Trophoblast cell (in vitro differentiated cells and primary cell): ENCODE data around the gene CACNA2D2.

Source experiments
- DNase-seq, 2 donors: peaks; one replicate each; pipeline ENCODE4 v3.0.0-alpha.2; 2016
- H2AFZ ChIP-seq: 2 replicates; pipeline ENCODE4 v1.6.1; 2013; ENCODE audit warnings: low read length, moderate library complexity, mild to moderate bottlenecking; ENCODE audit not compliant: insufficient read depth, poor library complexity
- H2AK5ac ChIP-seq: 2 replicates; pipeline ENCODE4 v1.6.1; 2013; ENCODE audit warnings: mild to moderate bottlenecking, low read length
- H2BK120ac ChIP-seq: 2 replicates; pipeline ENCODE4 v1.6.1; 2013; ENCODE audit warnings: low read length, mild to moderate bottlenecking, moderate library complexity; ENCODE audit not compliant: insufficient read depth, poor library complexity
- H2BK12ac ChIP-seq: 2 replicates; pipeline ENCODE4 v1.6.1; 2013; ENCODE audit warnings: mild to moderate bottlenecking, low read length, moderate library complexity
- H2BK5ac ChIP-seq: 2 replicates; pipeline ENCODE4 v1.6.1; 2013; ENCODE audit warnings: low read length, low read depth, moderate library complexity, mild to moderate bottlenecking; ENCODE audit not compliant: poor library complexity
- H3K14ac ChIP-seq: 2 replicates; pipeline ENCODE4 v1.6.1; 2013; ENCODE audit warnings: mild to moderate bottlenecking, low read length
- H3K18ac ChIP-seq: 2 replicates; pipeline ENCODE4 v1.6.1; 2013; ENCODE audit warnings: mild to moderate bottlenecking, low read length
- H3K23ac ChIP-seq: 2 replicates; pipeline ENCODE4 v1.6.1; 2013; ENCODE audit warnings: low read length
- H3K27ac ChIP-seq: 2 replicates; pipeline ENCODE4 v1.5.1; 2013; ENCODE audit warnings: low read depth, mild to moderate bottlenecking, inconsistent platforms, low read length, moderate library complexity
- H3K27me3 ChIP-seq: 2 replicates; pipeline ENCODE4 v1.6.1; 2013; ENCODE audit warnings: inconsistent platforms, mild to moderate bottlenecking, low read length, moderate library complexity; ENCODE audit not compliant: insufficient read depth
- H3K36me3 ChIP-seq, 2 experiments: 1 replicate in 1 of 2; 2 replicates in 1 of 2; pipeline ENCODE4 v1.6.1; 2013; ENCODE audit warnings: low read length in 2 of 2, mild to moderate bottlenecking in 2 of 2, moderate library complexity in 1 of 2; ENCODE audit not compliant: insufficient read depth in 2 of 2, control insufficient read depth in 1 of 2
- H3K4ac ChIP-seq: 2 replicates; pipeline ENCODE4 v1.6.1; 2013; ENCODE audit warnings: low read depth, mild to moderate bottlenecking, low read length, moderate library complexity
- H3K4me1 ChIP-seq, 2 experiments: 1 replicate in 1 of 2; 2 replicates in 1 of 2; pipeline ENCODE4 v1.6.1; 2013; ENCODE audit warnings: low read length in 2 of 2, mild to moderate bottlenecking in 2 of 2, moderate library complexity in 1 of 2; ENCODE audit not compliant: insufficient read depth in 2 of 2, control insufficient read depth in 1 of 2
- H3K4me2 ChIP-seq: 2 replicates; pipeline ENCODE4 v1.6.1; 2013; ENCODE audit warnings: inconsistent platforms, mild to moderate bottlenecking, low read length, moderate library complexity
- H3K4me3 ChIP-seq: 2 replicates; pipeline ENCODE4 v1.5.1; 2013; ENCODE audit warnings: mild to moderate bottlenecking, low read depth, low read length, inconsistent platforms
- H3K79me1 ChIP-seq: one replicate; pipeline ENCODE4 v1.6.1; 2013; ENCODE audit warnings: low read length
- H3K79me2 ChIP-seq: 2 replicates; pipeline ENCODE4 v1.6.1; 2013; ENCODE audit warnings: low read length, mild to moderate bottlenecking; ENCODE audit not compliant: control insufficient read depth, insufficient read depth, poor library complexity
- H3K9ac ChIP-seq: 2 replicates; pipeline ENCODE4 v1.6.1; 2013; ENCODE audit warnings: mild to moderate bottlenecking, low read length
- H3K9me3 ChIP-seq: 2 replicates; pipeline ENCODE4 v1.6.1; 2013; ENCODE audit warnings: low read depth, mild to moderate bottlenecking, control low read depth, inconsistent platforms, low read length; ENCODE audit not compliant: insufficient read depth
- H4K12ac ChIP-seq: 2 replicates; pipeline ENCODE4 v1.6.1; 2013; ENCODE audit warnings: low read depth, mild to moderate bottlenecking, low read length, moderate library complexity
- H4K8ac ChIP-seq: 2 replicates; pipeline ENCODE4 v1.6.1; 2013; ENCODE audit warnings: low read depth, mild to moderate bottlenecking, low read length, moderate library complexity
- H4K91ac ChIP-seq: one replicate; pipeline ENCODE4 v1.6.1; 2013; ENCODE audit warnings: low read depth, mild to moderate bottlenecking, low read length, moderate library complexity
- WGBS: extraction: QIAGEN DNeasy Blood & Tissue Kit; methylation state at CpG from one replicate; pipeline ENCODE4 v1.1.7; 2013; ENCODE audit warnings: missing lambda C conversion rate; ENCODE audit not compliant: insufficient read length, insufficient coverage; ENCODE audit errors: extremely low coverage; 5-methylcytosine and 5-hydroxymethylcytosine counted together

CACNA2D2 gene

DNA sequence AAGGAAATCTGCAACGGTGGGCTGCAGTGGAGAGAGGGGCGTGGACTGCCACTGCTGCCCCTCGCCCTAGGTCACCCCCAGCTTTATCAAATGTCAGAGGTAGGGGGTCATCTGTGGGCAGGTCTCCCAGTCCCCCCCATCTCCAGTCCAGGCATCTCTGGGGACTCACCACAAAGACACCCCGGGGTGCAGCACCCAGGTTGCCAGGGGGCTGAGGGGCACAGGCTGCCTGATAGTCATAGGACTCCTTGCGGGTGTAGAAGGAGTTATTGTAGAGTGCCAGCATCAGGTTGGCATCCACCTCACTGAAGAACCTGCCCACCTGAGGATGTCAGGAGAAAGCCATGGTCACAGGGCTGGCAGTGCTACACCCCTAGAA lies 137.6 kb downstream of the CACNA2D2 start:
- Histone ChIP-seq H3K4ac (no peak overlapping the region), H3K79me2 (peaks cover 1% of the 10 kb centered on the region), H3K27me3 (no peaks in the 10 kb centered on the region), H2BK5ac (no peak overlapping the region), H3K14ac (no peak overlapping the region), H3K4me3 (no peak overlapping the region), H2AFZ (peak overlapping the region; percentile 88), H2AK5ac (no peak overlapping the region), H3K4me2 (peak overlapping the region; percentile 88), H3K9ac (no peak overlapping the region), H3K9me3 (no peaks in the 10 kb centered on the region), H4K8ac (peak overlapping the region; percentile 39), H3K23ac (no peak overlapping the region), H4K12ac (no peak overlapping the region), H2BK12ac (no peak overlapping the region), H3K4me1 (peaks cover 10 to 13% of the 10 kb centered on the region in 2 experiments), H2BK120ac (no peak overlapping the region), H3K27ac (no peak overlapping the region), H3K79me1 (peaks cover 2% of the 10 kb centered on the region), H3K18ac (peak overlapping the region; percentile 31), H3K36me3 (no peaks in the 10 kb centered on the region), H4K91ac (no peak overlapping the region)
- WGBS, result no CpG with 5 or more reads among the region's 5 CpGs
- no peak for DNase-seq

DNA sequence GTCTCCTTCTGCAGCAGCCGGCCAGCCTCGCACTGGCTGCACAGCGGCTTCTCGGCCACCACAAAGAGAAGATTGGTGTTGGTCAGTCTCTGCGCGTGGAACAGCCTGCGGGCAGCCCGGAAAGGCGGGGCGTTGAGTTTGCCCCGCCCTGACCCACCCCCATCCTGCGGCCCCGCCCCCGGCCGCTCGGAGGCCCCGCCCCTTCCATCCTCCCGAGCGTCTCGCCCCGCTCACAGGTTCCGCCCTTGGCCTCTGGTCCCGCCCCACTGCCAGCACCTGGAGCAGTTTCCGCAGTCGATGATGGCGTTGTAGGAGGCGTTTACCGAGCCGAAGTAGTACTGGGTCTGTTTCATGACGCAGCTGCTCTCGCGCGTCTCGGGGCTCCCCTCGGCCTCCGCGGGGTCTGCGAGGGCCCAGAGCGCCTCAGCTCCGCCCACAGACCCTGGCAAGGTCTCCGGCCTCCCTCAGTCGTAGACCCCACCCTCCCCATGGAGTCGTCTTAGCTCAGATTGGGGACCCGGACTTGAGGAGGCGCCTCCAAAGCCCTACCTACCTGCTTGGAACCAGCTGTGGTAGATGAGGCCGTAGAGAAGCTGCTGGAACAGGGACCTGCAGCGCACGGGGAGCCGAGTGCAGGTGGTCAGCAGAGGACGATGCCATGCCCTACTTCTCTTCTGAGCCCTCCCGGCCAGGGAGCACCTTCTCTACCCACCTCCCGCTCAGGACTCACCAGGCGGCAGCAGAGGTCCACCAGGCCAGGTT lies 138.2 kb downstream of the CACNA2D2 start:
- H3K14ac ChIP-seq, result peak overlapping the region; percentile 47
- no peaks in the 10 kb centered on the region for H3K36me3 ChIP-seq
- no CpG with 5 or more reads among the region's 53 CpGs for WGBS
- H4K12ac ChIP-seq, result no peak overlapping the region
- H4K91ac ChIP-seq, result peak overlapping the region; percentile 15
- peak overlapping the region; percentile 88 for H2AFZ ChIP-seq
- H3K9ac ChIP-seq, result peak overlapping the region; percentile 47
- H3K4me3 ChIP-seq, result peak overlapping the region; percentile 65
- no peaks in the 10 kb centered on the region for H3K27me3 ChIP-seq
- peak overlapping the region; percentile 88 for H3K4me2 ChIP-seq
- peaks cover 2% of the 10 kb centered on the region for H3K79me1 ChIP-seq
- no peak overlapping the region for H3K23ac ChIP-seq
- no peak overlapping the region for H2BK12ac ChIP-seq
- H3K27ac ChIP-seq, result no peak overlapping the region
- peaks cover 10 to 13% of the 10 kb centered on the region in 2 experiments for H3K4me1 ChIP-seq
- H3K9me3 ChIP-seq, result no peaks in the 10 kb centered on the region
- no peak overlapping the region for H2AK5ac ChIP-seq
- no peak overlapping the region for H2BK5ac ChIP-seq
- H3K79me2 ChIP-seq, result peaks cover 1% of the 10 kb centered on the region
- H3K18ac ChIP-seq, result peak overlapping the region; percentile 31
- peak overlapping the region; percentile 21 for H2BK120ac ChIP-seq
- no peak overlapping the region for H3K4ac ChIP-seq
- H4K8ac ChIP-seq, result peak overlapping the region; percentile 39
- DNase-seq, result peak; percentile 86 to 92

DNA sequence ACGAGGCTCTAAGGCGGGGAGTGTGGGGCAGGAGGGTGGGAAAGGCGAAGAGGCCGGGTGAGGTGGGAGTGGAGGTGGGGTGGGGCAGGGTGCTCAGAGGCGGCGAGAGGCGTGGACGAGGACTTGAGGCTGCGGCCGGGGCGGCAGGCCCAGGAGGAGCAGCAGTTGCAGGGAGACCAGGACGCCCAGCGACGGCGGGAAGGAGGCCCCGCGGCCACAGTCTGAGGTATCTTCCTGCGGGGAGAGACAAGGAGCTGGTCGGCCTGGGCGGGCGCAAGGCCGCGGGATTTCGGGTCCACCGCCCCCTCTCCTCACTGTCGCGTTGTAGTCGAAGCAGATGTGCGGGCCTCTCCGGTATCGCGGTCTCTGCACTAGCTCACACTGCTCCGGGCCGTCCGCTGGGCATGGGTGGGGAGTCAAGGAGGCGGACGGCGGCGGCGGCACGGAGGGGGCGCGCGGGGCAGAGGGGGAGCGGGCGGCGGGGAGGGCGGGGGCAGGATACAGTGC lies 138.8 kb downstream of the CACNA2D2 start:
- no peak overlapping the region for H2BK120ac ChIP-seq
- H4K91ac ChIP-seq, result peak overlapping the region; percentile 3
- H3K4me2 ChIP-seq, result peak overlapping the region; percentile 88
- peak overlapping the region; percentile 65 for H3K4me3 ChIP-seq
- peak in 1 of 2 donors; percentile 29 for DNase-seq
- H2BK12ac ChIP-seq, result no peak overlapping the region
- H3K18ac ChIP-seq, result no peak overlapping the region
- peaks cover 2% of the 10 kb centered on the region for H3K79me1 ChIP-seq
- WGBS, result no CpG with 5 or more reads among the region's 48 CpGs
- H2AFZ ChIP-seq, result peak overlapping the region; percentile 62
- H3K4ac ChIP-seq, result no peak overlapping the region
- peaks cover 10 to 13% of the 10 kb centered on the region in 2 experiments for H3K4me1 ChIP-seq
- no peak overlapping the region for H2AK5ac ChIP-seq
- H3K79me2 ChIP-seq, result peaks cover 1% of the 10 kb centered on the region
- H2BK5ac ChIP-seq, result no peak overlapping the region
- H4K12ac ChIP-seq, result peak overlapping the region; percentile 6
- no peak overlapping the region for H3K23ac ChIP-seq
- H3K9ac ChIP-seq, result no peak overlapping the region
- no peak overlapping the region for H3K14ac ChIP-seq
- peak overlapping the region; percentile 71 for H4K8ac ChIP-seq
- no peak overlapping the region for H3K27ac ChIP-seq
- H3K27me3 ChIP-seq, result no peaks in the 10 kb centered on the region
- no peaks in the 10 kb centered on the region for H3K9me3 ChIP-seq
- H3K36me3 ChIP-seq, result no peaks in the 10 kb centered on the region

DNA sequence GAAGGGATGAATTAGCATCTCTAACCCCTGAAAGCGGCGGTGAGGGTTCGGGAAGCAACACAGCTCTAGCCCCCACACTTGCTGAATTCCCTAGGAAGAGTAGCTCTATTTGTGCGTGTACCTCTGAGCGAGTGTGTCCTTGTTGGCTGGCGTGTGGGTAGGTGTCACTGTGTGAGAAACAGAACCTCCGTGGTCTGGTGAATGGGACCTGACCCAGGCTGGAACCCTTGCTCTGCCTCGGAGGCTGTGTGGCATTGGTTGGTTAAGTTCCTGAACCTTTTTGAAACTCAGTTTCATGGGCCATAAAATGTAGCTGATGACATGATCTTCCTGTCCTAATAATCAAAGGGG lies 143.7 kb downstream of the CACNA2D2 start:
- Histone ChIP-seq H2BK12ac (no peak overlapping the region), H2AFZ (peak overlapping the region; percentile 19), H3K27ac (no peak overlapping the region), H3K9ac (no peak overlapping the region), H3K36me3 (peaks cover 21 to 28% of the 10 kb centered on the region in 2 experiments), H3K4me1 (peaks cover 25 to 37% of the 10 kb centered on the region in 2 experiments), H3K23ac (no peak overlapping the region), H4K8ac (peak overlapping the region; percentile 51), H3K9me3 (no peaks in the 10 kb centered on the region), H3K27me3 (no peaks in the 10 kb centered on the region), H2BK5ac (no peak overlapping the region), H3K14ac (no peak overlapping the region), H2AK5ac (no peak overlapping the region), H4K12ac (no peak overlapping the region), H3K4me2 (peak overlapping the region; percentile 59), H3K79me1 (peaks cover 5% of the 10 kb centered on the region), H3K18ac (no peak overlapping the region), H3K4ac (no peak overlapping the region), H3K79me2 (peaks cover 16% of the 10 kb centered on the region), H2BK120ac (no peak overlapping the region), H4K91ac (no peak overlapping the region), H3K4me3 (peak overlapping the region; percentile 16)
- no peak for DNase-seq
- WGBS, result no CpG with 5 or more reads among the region's 8 CpGs
